A549 (cell line): ENCODE measurements around the gene USH1C. TPM values are rescaled to one million over a fixed set of nuclear protein-coding genes. Genes with fewer than 3 reads are reported as not detected.
A peak's percentile ranks its signal among the peaks of the same experiment; 100 is the strongest.

ENCODE experiments used
- ATAC-seq, 2 experiments: fragments of 200-7000 bp in 1 of 2; fragments of >200 bp in 1 of 2; cut with Nextera tagmentation in 1 of 2; cut with Tn5 transposase in 1 of 2; 3 replicates each; pipeline versions ENCODE4 v1.8.0 to v1.9.1; 2018 to 2020; ENCODE audit warnings: mild to moderate bottlenecking in 1 of 2, moderate library complexity in 1 of 2
- CTCF ChIA-PET: fragments of 300-600 bp; sonication (Branson Sonifier 250); formaldehyde crosslinking; extraction: SDS; loops from one replicate; lab custom pipeline; 2021; ENCODE audit warnings: antibody characterized with exemption, inconsistent platforms; lab: Yijun Ruan, JAX
- POLR2A ChIA-PET: fragments of 350-600 bp; formaldehyde crosslinking; extraction: SDS; loops from one replicate; lab custom pipeline; 2021; ENCODE audit warnings: antibody characterized with exemption, inconsistent platforms; lab: Yijun Ruan, JAX
- DNase-seq, 2 experiments: peaks; one replicate each; pipeline versions ENCODE4 v3.0.0 to v3.0.0-alpha.2; 2011 to 2016; ENCODE audit warnings: low read depth in 1 of 2, low spot score in 1 of 2
- FAIRE-seq: peaks from 2 replicates; lab custom pipeline; 2011; peaks lifted over from hg19 to GRCh38; lab: Jason Lieb, UNC
- H3K27ac ChIP-seq, 2 experiments: fragments of >200 bp; sonication (Bioruptor Twin); formaldehyde crosslinking; 3 replicates each; pipeline ENCODE4 v1.5.1; 2016 to 2017
- H3K4me1 ChIP-seq: fragments of >200 bp; sonication (Bioruptor Twin); formaldehyde crosslinking; 3 replicates; pipeline ENCODE4 v1.6.1; 2016
- H3K4me2 ChIP-seq: fragments of >200 bp; sonication (Bioruptor Twin); formaldehyde crosslinking; 3 replicates; pipeline ENCODE4 v1.6.1; 2016
- H3K4me3 ChIP-seq: fragments of >200 bp; sonication (Bioruptor Twin); formaldehyde crosslinking; 3 replicates; pipeline ENCODE4 v1.5.1; 2016
- H3K9me3 ChIP-seq: fragments of >200 bp; sonication (Bioruptor Twin); formaldehyde crosslinking; 3 replicates; pipeline ENCODE4 v1.6.1; 2016
- ATOH8 ChIP-seq: fragments of 250-450 bp; sonication (Bioruptor Pico); IDR thresholded peaks from 2 replicates; pipeline ENCODE4 v1.5.0; 2020; ENCODE audit warnings: low read depth, mild to moderate bottlenecking, moderate library complexity
- BCL3 ChIP-seq: fragments of >200 bp; sonication (Bioruptor Twin); formaldehyde crosslinking; IDR thresholded peaks from 3 replicates; pipeline ENCODE4 v1.6.1; 2016
- BHLHE40 ChIP-seq: IDR thresholded peaks from 2 replicates; pipeline ENCODE4 v1.6.1; 2012; ENCODE audit warnings: low read depth, low read length, inconsistent platforms
- CBX8 ChIP-seq: fragments of 200-600 bp; sonication (generic); IDR thresholded peaks from 2 replicates; pipeline ENCODE4 v1.6.1; 2016
- CTCF ChIP-seq: fragments of >200 bp; sonication (Bioruptor Twin); formaldehyde crosslinking; IDR thresholded peaks from 3 replicates; pipeline ENCODE4 v1.5.1; 2016
- ELK1 ChIP-seq: fragments of 150-350 bp; IDR thresholded peaks from 2 replicates; pipeline ENCODE4 v1.6.1; 2014; ENCODE audit warnings: low read depth, mild to moderate bottlenecking, low read length
- EP300 ChIP-seq, 2 experiments: fragments of >200 bp; sonication (Bioruptor Twin); formaldehyde crosslinking; IDR thresholded peaks; 2 replicates in 1 of 2; 3 replicates in 1 of 2; pipeline ENCODE4 v1.6.1; 2016 to 2017
- FOSB ChIP-seq: fragments of 250-450 bp; sonication (Bioruptor Pico); IDR thresholded peaks from 2 replicates; pipeline ENCODE4 v1.5.0; 2020; ENCODE audit warnings: mild to moderate bottlenecking, moderate library complexity
- HDAC2 ChIP-seq: fragments of 200-600 bp; sonication (generic); IDR thresholded peaks from 2 replicates; pipeline ENCODE4 v1.6.1; 2016
- HOXA7 ChIP-seq: fragments of 250-450 bp; sonication (Bioruptor Pico); IDR thresholded peaks from 2 replicates; pipeline ENCODE4 v1.5.0; 2020; ENCODE audit warnings: mild to moderate bottlenecking, moderate library complexity
- JUNB ChIP-seq: fragments of >200 bp; sonication (Bioruptor Twin); formaldehyde crosslinking; IDR thresholded peaks from 2 replicates; pipeline ENCODE4 v1.6.1; 2016
- NFE2L2 ChIP-seq: fragments of 150-350 bp; conservative IDR thresholded peaks from 2 replicates; pipeline ENCODE4 v1.6.1; 2014; ENCODE audit warnings: low read length
- NPAS2 ChIP-seq: fragments of 250-450 bp; sonication (Bioruptor Pico); IDR thresholded peaks from 2 replicates; pipeline ENCODE4 v1.8.0; 2022; ENCODE audit warnings: mild to moderate bottlenecking, moderate library complexity, borderline replicate concordance
- POLR2A ChIP-seq: IDR thresholded peaks from 2 replicates; pipeline ENCODE4 v1.6.1; 2012; ENCODE audit warnings: mild to moderate bottlenecking, low read length
- RAD21 ChIP-seq, 2 experiments: fragments of >200 bp in 1 of 2; sonication (Bioruptor Twin) in 1 of 2; formaldehyde crosslinking in 1 of 2; IDR thresholded peaks in 1 of 2; conservative IDR thresholded peaks in 1 of 2; 2 replicates in 1 of 2; 3 replicates in 1 of 2; pipeline ENCODE4 v1.6.1; 2012 to 2018; ENCODE audit warnings: inconsistent platforms in 1 of 2
- RCOR1 ChIP-seq: fragments of 150-350 bp; IDR thresholded peaks from 2 replicates; pipeline ENCODE4 v1.6.1; 2014; ENCODE audit warnings: antibody characterized with exemption, low read length, low read depth
- RFX5 ChIP-seq: fragments of 450-650 bp; IDR thresholded peaks from 2 replicates; pipeline ENCODE4 v1.7.1; 2014; ENCODE audit warnings: antibody characterized with exemption, mild to moderate bottlenecking, moderate library complexity
- SMC3 ChIP-seq: fragments of >200 bp; sonication (Bioruptor Twin); formaldehyde crosslinking; IDR thresholded peaks from 3 replicates; pipeline ENCODE4 v1.6.1; 2018; ENCODE audit warnings: inconsistent platforms
- TP53 ChIP-seq: fragments of 250-450 bp; sonication (Bioruptor Pico); IDR thresholded peaks from 2 replicates; pipeline ENCODE4 v1.5.0; 2021; ENCODE audit warnings: mild to moderate bottlenecking, moderate library complexity
- WGBS: methylation state at CpG from one replicate; pipeline ENCODE4 v1.1.6; 2017; ENCODE audit errors: missing lambda C conversion rate; 5-methylcytosine and 5-hydroxymethylcytosine counted together
- polyA plus RNA-seq, 4 experiments: library from polyadenylated mRNA; depleted of rRNA in 3 of 4; stranded (reverse); fragments of >200 nt; fragmentation: RNase III in 1 of 4; extraction: RNeasy Plus Mini Kit Qiagen cat#74134 plus additional on column Dnase treatment in 1 of 4; gene quantifications; 2 replicates in 3 of 4; 3 replicates in 1 of 4; pipeline ENCODE4 v1.2.3, GENCODE V29; 2011 to 2017

The USH1C gene
- polyA plus RNA-seq, 2 of the 4 experiments (the other 2 are of a cell fraction): 3.2 to 8.6 TPM

GRCh38 chr11:17528181-17528691 lies 16.0 kb downstream of the USH1C start:
- Histone ChIP-seq H3K4me2 (no peak overlapping the region), H3K4me3 (no peak overlapping the region), H3K9me3 (no peaks in the 10 kb centered on the region)
- no peak for FAIRE-seq
- TF ChIP-seq CTCF (peak; percentile 79), ATOH8 (CRISPR knock-in tag) (no peak), SMC3 (peak; percentile 66), RAD21 (conservative IDR thresholded peaks at IDR 0.05 in 1 of 2, IDR thresholded peaks at IDR 0.05 in 1 of 2) (peak; percentile 74 to 77)
- TF ChIP-seq, all 56 proteins: peak for 3
- Histone ChIP-seq H3K27ac (no peak overlapping the region), H3K4me1 (peaks cover 6% of the 10 kb centered on the region; the same call in 2 of the 3 replicates)
- POLR2A ChIA-PET: interaction anchor here (0.7 to 0.8 kb wide), 2 partner anchors 31 to 175 kb away, joined by 3 to 4 read pairs; no protein-coding TSS in a partner anchor
- peak; percentile 42 to 88 for DNase-seq
- ATAC-seq: peak; percentile 89 to 97
- CTCF ChIA-PET: interaction anchor here (0.6 to 45.8 kb wide), 48 partner anchors 10 to 664 kb away, joined by 3 to 1119 read pairs (median 5); partner anchors contain the start of genes KCNJ11, OTOG and USH1C
- 53% methylated on average over 8 of the region's 9 CpGs for WGBS

GRCh38 chr11:17527628-17527995 lies 16.6 kb downstream of the USH1C start:
- no peak for ATAC-seq
- no peak for TF ChIP-seq ELK1
- TF ChIP-seq RAD21 (conservative IDR thresholded peaks at IDR 0.05 in 1 of 2, IDR thresholded peaks at IDR 0.05 in 1 of 2): no peak
- no peak for TF ChIP-seq BCL3
- TF ChIP-seq JUNB: no peak
- no peak for TF ChIP-seq SMC3
- no peak for TF ChIP-seq TP53 (CRISPR knock-in tag)
- no peak for TF ChIP-seq RFX5
- TF ChIP-seq NPAS2 (CRISPR knock-in tag): no peak
- no peak for TF ChIP-seq NFE2L2
- TF ChIP-seq HOXA7 (CRISPR knock-in tag): no peak
- TF ChIP-seq POLR2A: no peak
- no peak for TF ChIP-seq BHLHE40
- no peak for TF ChIP-seq EP300 (IDR thresholded peaks at IDR 0.05)
- no peak for TF ChIP-seq HDAC2
- no peak for TF ChIP-seq RCOR1
- no peak for TF ChIP-seq CBX8
- TF ChIP-seq FOSB: no peak
- ChIA-PET CTCF (interaction anchor here (0.6 to 45.8 kb wide), 43 partner anchors 9 to 591 kb away, joined by 3 to 1119 read pairs (median 5); partner anchors contain the start of genes KCNJ11, OTOG and USH1C), POLR2A (interaction anchor here (0.7 kb wide), 1 partner anchor 32 kb away, joined by 3 read pairs; no protein-coding TSS in a partner anchor)
- WGBS: 43% methylated on average over 3 of the region's 3 CpGs
- no peak overlapping the region for H3K4me2 ChIP-seq
- DNase-seq: no peak
- peaks cover 6% of the 10 kb centered on the region; the same call in 2 of the 3 replicates for H3K4me1 ChIP-seq
- no peak overlapping the region for H3K27ac ChIP-seq
- no peak overlapping the region for H3K4me3 ChIP-seq
- no peak for FAIRE-seq
- H3K9me3 ChIP-seq: no peaks in the 10 kb centered on the region
